ENCODE measurements around the gene ST6GALNAC4.

The ST6GALNAC4 gene

GRCh38 chr9:127945942-127946341 is 29.1 kb upstream of the ST6GALNAC4 start:
- no peak for DNase-seq

- no peak for DNase-seq
Measured at GRCh38 chr9:127945338-127945737, 28.5 kb upstream of the ST6GALNAC4 start.

- DNase-seq, result no peak
Measured at GRCh38 chr9:127944586-127945218, 27.9 kb upstream of the ST6GALNAC4 start.

- peak; percentile 74 to 80 for DNase-seq
Measured at GRCh38 chr9:127943731-127944144, 26.9 kb upstream of the ST6GALNAC4 start.

GRCh38 chr9:127943011-127943662 is 26.3 kb upstream of the ST6GALNAC4 start:
- no peak for DNase-seq

- peak; percentile 59 to 63 for DNase-seq
Measured at GRCh38 chr9:127942216-127943010, 25.6 kb upstream of the ST6GALNAC4 start.

- DNase-seq, result no peak
Measured at GRCh38 chr9:127941961-127942215, 25.0 kb upstream of the ST6GALNAC4 start.

- no peak for DNase-seq
Measured at GRCh38 chr9:127941062-127941960, 24.5 kb upstream of the ST6GALNAC4 start.

GRCh38 chr9:127940593-127940992 is 23.8 kb upstream of the ST6GALNAC4 start:
- no peak for DNase-seq

- no peak for DNase-seq
Measured at GRCh38 chr9:127938298-127938690, 21.5 kb upstream of the ST6GALNAC4 start.

GRCh38 chr9:127937388-127938297 is 20.8 kb upstream of the ST6GALNAC4 start, which contains the start of gene DPM2:
Gene DPM2, minus strand, starts transcription at chr9:127937854. Its CDS starts 34 bp downstream, at chr9:127937820.
- peak; percentile 86 to 88 for DNase-seq

- DNase-seq, result no peak
Measured at GRCh38 chr9:127937056-127937387, 20.2 kb upstream of the ST6GALNAC4 start.

GRCh38 chr9:127936347-127936852 is 19.6 kb upstream of the ST6GALNAC4 start:
- DNase-seq, result no peak

- no peak for DNase-seq
Measured at GRCh38 chr9:127935765-127936221, 19.0 kb upstream of the ST6GALNAC4 start.

GRCh38 chr9:127934986-127935385 is 18.1 kb upstream of the ST6GALNAC4 start:
- no peak for DNase-seq

- DNase-seq, result no peak
Measured at GRCh38 chr9:127934248-127934647, 17.4 kb upstream of the ST6GALNAC4 start.

GRCh38 chr9:127931092-127931881 is 14.4 kb upstream of the ST6GALNAC4 start:
- DNase-seq, result peak; percentile 34 to 36

- peak; percentile 68 to 72 for DNase-seq
Measured at GRCh38 chr9:127930231-127931091, 13.6 kb upstream of the ST6GALNAC4 start, which contains the start of gene PIP5KL1. Gene PIP5KL1, minus strand, starts transcription at chr9:127930777. Its CDS starts 25 bp downstream, at chr9:127930752.

- DNase-seq, result no peak
Measured at GRCh38 chr9:127929625-127929979, 12.8 kb upstream of the ST6GALNAC4 start.

Data from CD4-positive, alpha-beta T cell treated with Interleukin-1 beta for 1 hour (primary cell).